C4-2B (cell line): ENCODE measurements around the gene FARP2.

Experiments used
- CTCF ChIP-seq: fragments of 450-650 bp; conservative IDR thresholded peaks from 2 replicates; pipeline ENCODE4 v1.5.1; 2017; ENCODE audit warnings: mild to moderate bottlenecking
- ZFX ChIP-seq: fragments of 450-650 bp; IDR thresholded peaks from 2 replicates; pipeline ENCODE4 v1.6.1; 2017

GRCh38 chr2:241363426-241363825, 7.3 kb downstream of the FARP2 start:
- TF ChIP-seq CTCF (no peak), ZFX (no peak)
